GM23248 (cell line): ENCODE results near the gene APCDD1. TPM values are rescaled to one million over a fixed set of nuclear protein-coding genes. Genes with fewer than 3 reads are reported as not detected.

Source experiments
- DNase-seq: peaks from one replicate; pipeline ENCODE4 v3.0.0-alpha.2; 2015
- H2AFZ ChIP-seq: fragments of 200-600 bp; sonication (generic); 2 replicates; pipeline ENCODE4 v1.6.1; 2016; ENCODE audit warnings: antibody characterized with exemption
- H3F3A ChIP-seq: fragments of 200-600 bp; sonication (generic); 2 replicates; pipeline ENCODE4 v1.6.1; 2016; ENCODE audit warnings: mild to moderate bottlenecking, antibody characterized with exemption, mixed run types; ENCODE audit not compliant: insufficient read depth
- H3K27ac ChIP-seq: fragments of 200-600 bp; sonication (generic); 2 replicates; pipeline ENCODE4 v1.5.1; 2016; ENCODE audit warnings: mild to moderate bottlenecking
- H3K27me3 ChIP-seq: fragments of 200-600 bp; sonication (generic); replicated peaks from 2 replicates; pipeline ENCODE4 v1.6.1; 2016; ENCODE audit warnings: mild to moderate bottlenecking; ENCODE audit not compliant: insufficient read depth
- H3K36me3 ChIP-seq: fragments of 200-600 bp; sonication (generic); 2 replicates; pipeline ENCODE4 v1.6.1; 2016; ENCODE audit warnings: low read depth, mild to moderate bottlenecking
- H3K4me1 ChIP-seq: fragments of 200-600 bp; sonication (generic); 2 replicates; pipeline ENCODE4 v1.6.1; 2016; ENCODE audit warnings: mild to moderate bottlenecking; ENCODE audit not compliant: insufficient read depth
- H3K4me2 ChIP-seq: fragments of 200-600 bp; sonication (generic); one replicate; pipeline ENCODE4 v1.6.1; 2016; ENCODE audit warnings: mild to moderate bottlenecking; ENCODE audit not compliant: unreplicated experiment
- H3K4me3 ChIP-seq: fragments of 200-600 bp; sonication (generic); 2 replicates; pipeline ENCODE4 v1.5.1; 2016; ENCODE audit warnings: mild to moderate bottlenecking
- H3K79me2 ChIP-seq: fragments of 200-600 bp; sonication (generic); 2 replicates; pipeline ENCODE4 v1.6.1; 2016; ENCODE audit warnings: mild to moderate bottlenecking; ENCODE audit not compliant: insufficient read depth
- H3K9ac ChIP-seq: fragments of 200-600 bp; sonication (generic); 2 replicates; pipeline ENCODE4 v1.6.1; 2016; ENCODE audit warnings: mild to moderate bottlenecking
- H3K9me2 ChIP-seq: fragments of 200-600 bp; sonication (generic); 2 replicates; pipeline ENCODE4 v1.6.1; 2016; ENCODE audit warnings: mixed run types, mild to moderate bottlenecking, moderate library complexity; ENCODE audit not compliant: insufficient read depth
- H3K9me3 ChIP-seq: fragments of 200-600 bp; sonication (generic); one replicate; pipeline ENCODE4 v1.6.1; 2017; ENCODE audit warnings: low read depth
- H4K20me1 ChIP-seq: fragments of 200-600 bp; sonication (generic); 2 replicates; pipeline ENCODE4 v1.6.0; 2016; ENCODE audit not compliant: insufficient read depth
- EZH2 ChIP-seq: fragments of 200-600 bp; sonication (generic); IDR thresholded peaks from 2 replicates; pipeline ENCODE4 v1.6.1; 2018; ENCODE audit warnings: antibody characterized with exemption, mild to moderate bottlenecking; ENCODE audit not compliant: insufficient read depth, poor library complexity, severe bottlenecking
- EZH2phosphoT487 ChIP-seq: fragments of 200-600 bp; sonication (generic); IDR thresholded peaks from 2 replicates; pipeline ENCODE4 v1.6.1; 2018; ENCODE audit warnings: antibody characterized with exemption, moderate library complexity, mild to moderate bottlenecking, low read depth; ENCODE audit not compliant: insufficient read depth
- WGBS, 2 experiments: methylation state at CpG; one replicate each; pipeline ENCODE4 v1.1.6; 2015 to 2017; ENCODE audit warnings: low lambda C conversion rate in 2 of 2, low coverage in 1 of 2; ENCODE audit errors: missing lambda C conversion rate in 2 of 2; 5-methylcytosine and 5-hydroxymethylcytosine counted together
- in situ Hi-C: fragments of 300-500 bp; cut with MboI; formaldehyde crosslinking; loops from 2 replicates; pipeline ENCODE4 v1.15.0; 2020
- polyA plus RNA-seq: library from polyadenylated mRNA; unstranded; fragments of >200 nt; fragmentation: Nextera tagmentation; extraction: Ambion mirVana; gene quantifications from 2 replicates; pipeline ENCODE4 v1.2.1, GENCODE V29; 2016
- total RNA-seq: library from RNA; depleted of rRNA; stranded (reverse); fragments of >200 nt; shearing (Covaris generic); gene quantifications from 2 replicates; pipeline ENCODE4 v1.2.3, GENCODE V29; 2014

The APCDD1 gene
- total and polyA plus RNA-seq, 2 experiments from 2014 or later, result 0.30 TPM; not detected in 1

DNA sequence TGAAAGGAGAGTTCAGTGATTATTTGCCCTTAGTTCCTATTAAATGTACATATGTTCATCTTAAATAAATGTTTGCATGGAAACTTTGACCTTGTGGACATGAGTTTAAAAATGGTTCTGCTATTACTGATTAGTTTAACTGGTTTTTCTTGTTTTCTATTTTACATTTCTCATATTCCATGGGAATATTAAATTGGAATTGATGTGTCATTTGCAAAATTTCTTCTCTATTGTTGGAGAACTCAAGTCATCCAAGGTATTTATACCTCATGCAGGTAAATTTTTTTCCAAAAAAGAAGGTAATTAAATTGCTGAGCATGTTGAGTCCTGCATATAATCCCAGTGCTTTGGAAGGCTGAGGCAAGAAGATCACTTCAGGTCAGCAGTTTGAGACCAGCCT is 45.4 kb upstream of the APCDD1 start:
- in situ Hi-C loops, result no loop called here

DNA sequence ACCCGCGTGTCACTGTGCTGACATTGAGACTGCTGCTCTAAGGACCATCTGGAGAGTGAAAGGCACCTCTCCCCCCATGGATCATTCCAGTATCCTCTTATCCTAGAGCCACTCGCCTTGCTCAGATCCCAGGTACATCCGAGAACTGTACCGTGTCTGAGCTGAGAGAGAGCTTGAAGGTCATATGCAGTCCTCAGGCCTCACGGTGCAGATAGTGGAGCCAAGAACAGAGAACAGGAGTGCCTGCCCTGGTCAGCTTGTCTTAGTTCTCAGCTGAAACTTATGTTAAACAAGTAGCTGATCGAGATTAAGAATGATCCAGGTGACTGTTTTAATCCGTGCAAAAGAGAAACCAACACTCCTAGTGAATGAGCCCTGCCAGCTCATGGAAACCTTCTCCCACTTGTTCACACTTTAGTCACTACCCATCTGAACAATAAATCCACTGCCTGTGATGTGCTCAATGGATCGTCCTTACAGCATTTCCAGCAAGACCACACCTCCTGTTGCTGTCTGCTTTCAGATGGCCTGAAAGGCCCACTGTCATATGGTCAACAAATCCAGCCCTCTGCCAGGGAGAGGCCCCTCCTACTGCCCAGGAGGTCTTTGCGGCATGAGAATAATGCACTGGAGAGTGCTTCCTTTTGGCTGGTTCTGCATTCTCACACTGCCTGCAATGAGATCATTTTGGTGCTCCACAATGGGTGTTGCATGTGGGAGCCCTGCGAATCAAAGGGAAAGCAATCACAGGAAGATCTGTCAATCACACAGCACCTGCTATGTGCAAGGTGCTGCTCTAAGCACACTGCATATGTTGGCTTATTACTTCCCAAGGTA is 43.7 kb upstream of the APCDD1 start:
- no peak overlapping the region for H2AFZ ChIP-seq
- no peak for TF ChIP-seq EZH2phosphoT487
- no peak for TF ChIP-seq EZH2
- H3K9me3 ChIP-seq, result no peaks in the 10 kb centered on the region
- DNase-seq, result no peak
- no peak overlapping the region for H3K4me3 ChIP-seq
- no peaks in the 10 kb centered on the region for H3K4me1 ChIP-seq
- H3K9me2 ChIP-seq, result no peaks in the 10 kb centered on the region
- H3K79me2 ChIP-seq, result no peaks in the 10 kb centered on the region
- 76 to 77% methylated on average over 11 of the region's 11 CpGs for WGBS, 2 experiments
- H3F3A ChIP-seq, result no peaks in the 10 kb centered on the region
- H3K4me2 ChIP-seq, result no peak overlapping the region
- H3K27me3 ChIP-seq, result no peaks in the 10 kb centered on the region
- no peaks in the 10 kb centered on the region for H4K20me1 ChIP-seq
- no peaks in the 10 kb centered on the region for H3K36me3 ChIP-seq
- H3K27ac ChIP-seq, result no peak overlapping the region
- in situ Hi-C loops, result no loop called here
- no peak overlapping the region for H3K9ac ChIP-seq

More for the DNA sequence above, 45.4 kb upstream of the APCDD1 start:
- no peaks in the 10 kb centered on the region for H3K9me3 ChIP-seq
- H3K36me3 ChIP-seq, result no peaks in the 10 kb centered on the region
- H3K9ac ChIP-seq, result no peak overlapping the region
- no peaks in the 10 kb centered on the region for H3F3A ChIP-seq
- TF ChIP-seq EZH2, result no peak
- TF ChIP-seq EZH2phosphoT487, result no peak
- DNase-seq, result no peak
- H3K4me1 ChIP-seq, result peaks cover 6% of the 10 kb centered on the region; the same call in 1 of the 2 replicates
- H3K9me2 ChIP-seq, result no peaks in the 10 kb centered on the region
- no peaks in the 10 kb centered on the region for H3K79me2 ChIP-seq
- H3K4me2 ChIP-seq, result no peak overlapping the region
- H2AFZ ChIP-seq, result no peak overlapping the region
- no peak overlapping the region for H3K4me3 ChIP-seq
- 0 out of 2 replicates have a peak, but pooled peaks cover 10% of the 10 kb centered on the region for H3K27me3 ChIP-seq
- H3K27ac ChIP-seq, result no peak overlapping the region
- no peaks in the 10 kb centered on the region for H4K20me1 ChIP-seq

DNA sequence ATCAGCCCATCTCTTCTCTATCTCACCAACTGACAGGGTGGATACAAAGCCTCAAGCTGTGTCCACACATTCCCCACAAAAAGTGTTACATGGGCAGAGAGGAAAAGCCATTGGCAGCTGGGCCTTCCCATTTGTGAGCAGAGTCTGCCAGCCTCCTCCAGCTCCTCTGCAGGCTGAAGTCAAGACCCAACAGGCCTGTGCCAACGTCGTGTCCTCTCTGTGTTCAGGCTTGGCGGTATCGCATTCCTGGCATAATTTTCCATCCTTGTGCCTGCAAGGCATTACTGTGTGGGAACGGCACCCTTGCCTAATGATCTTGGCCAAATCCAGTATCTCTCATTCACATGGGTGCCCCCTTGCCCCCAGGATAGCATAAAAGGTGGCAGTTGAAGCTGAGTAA is 41.5 kb upstream of the APCDD1 start:
- in situ Hi-C loops, result no loop called here
- Histone ChIP-seq H3K9me2 (no peaks in the 10 kb centered on the region), H3K4me2 (no peak overlapping the region), H3K4me1 (no peaks in the 10 kb centered on the region), H3K27ac (no peak overlapping the region), H3K4me3 (no peak overlapping the region), H2AFZ (no peak overlapping the region), H3K9ac (no peak overlapping the region), H3F3A (no peaks in the 10 kb centered on the region), H3K36me3 (no peaks in the 10 kb centered on the region), H4K20me1 (no peaks in the 10 kb centered on the region), H3K79me2 (no peaks in the 10 kb centered on the region), H3K27me3 (no peaks in the 10 kb centered on the region), H3K9me3 (no peaks in the 10 kb centered on the region)
- no peak for DNase-seq
- 64 to 71% methylated on average over 5 of the region's 5 CpGs for WGBS, 2 experiments
- TF ChIP-seq EZH2 (no peak), EZH2phosphoT487 (no peak)

DNA sequence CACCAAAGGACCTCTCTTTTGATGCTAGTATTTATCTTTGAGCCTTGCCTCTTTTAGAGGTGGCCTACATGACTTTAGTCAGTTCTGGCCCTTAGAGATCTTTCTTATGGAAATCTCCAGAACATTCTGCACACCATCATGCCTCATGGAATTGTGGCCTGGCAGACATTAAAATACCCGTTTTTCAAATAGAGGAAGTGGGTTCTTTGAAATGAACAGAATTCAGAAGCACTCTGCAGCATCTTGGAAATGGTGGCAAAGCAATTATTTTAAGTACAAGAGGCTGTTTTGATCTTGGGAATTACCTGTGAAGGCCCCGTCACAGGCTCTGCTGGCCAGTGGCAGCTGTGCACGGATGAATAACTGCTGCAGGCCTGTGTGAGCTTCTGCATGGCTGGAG is 40.7 kb upstream of the APCDD1 start:
- H3K27ac ChIP-seq, result no peak overlapping the region
- no peak overlapping the region for H3K4me3 ChIP-seq
- DNase-seq, result no peak
- no peaks in the 10 kb centered on the region for H3K36me3 ChIP-seq
- H3K79me2 ChIP-seq, result no peaks in the 10 kb centered on the region
- H4K20me1 ChIP-seq, result no peaks in the 10 kb centered on the region
- H2AFZ ChIP-seq, result no peak overlapping the region
- no peak overlapping the region for H3K4me2 ChIP-seq
- H3K9me2 ChIP-seq, result no peaks in the 10 kb centered on the region
- H3K27me3 ChIP-seq, result no peaks in the 10 kb centered on the region
- no peaks in the 10 kb centered on the region for H3K4me1 ChIP-seq
- TF ChIP-seq EZH2phosphoT487 (no peak), EZH2 (no peak)
- H3K9me3 ChIP-seq, result no peaks in the 10 kb centered on the region
- H3F3A ChIP-seq, result no peaks in the 10 kb centered on the region
- in situ Hi-C loops, result no loop called here
- WGBS, 2 experiments, result 58 to 59% methylated on average over 3 of the region's 3 CpGs
- no peak overlapping the region for H3K9ac ChIP-seq
